Activated CD4-positive, alpha-beta T cell treated with anti-CD3 and anti-CD28 coated beads for 4 hours (primary cell): ENCODE measurements around the gene PCNX2.
"Not testable (repeated sequence)": the region's sequence is repeated elsewhere in the genome, so short reads cannot be mapped to it uniquely, and the experiment has no call there.

Source experiments
- DNase-seq, 2 donors: peaks; one replicate each; pipeline ENCODE4 v3.0.0-alpha.2; 2020

Gene PCNX2

GRCh38 chr1:233215135-233215760 lies 80.3 kb downstream of the PCNX2 start:
- DNase-seq, result no peak

GRCh38 chr1:233211595-233211994 lies 83.9 kb downstream of the PCNX2 start:
- DNase-seq, result no peak

- DNase-seq, result no peak
These were observed 84.4 kb downstream of the PCNX2 start for GRCh38 chr1:233211106-233211505.

- DNase-seq, result no peak
These were observed 86.0 kb downstream of the PCNX2 start for GRCh38 chr1:233209481-233209880.

- DNase-seq, result no peak
These were observed 86.8 kb downstream of the PCNX2 start for GRCh38 chr1:233208687-233209086.

- DNase-seq, result no peak
These were observed 97.6 kb downstream of the PCNX2 start for GRCh38 chr1:233197940-233198339.

- DNase-seq, result no peak
These were observed 101.8 kb downstream of the PCNX2 start for GRCh38 chr1:233193741-233194140.

- no peak for DNase-seq
These were observed 104.5 kb downstream of the PCNX2 start for GRCh38 chr1:233190987-233191386.

GRCh38 chr1:233189526-233189925 lies 106.0 kb downstream of the PCNX2 start:
- no peak for DNase-seq

- no peak for DNase-seq
These were observed 107.5 kb downstream of the PCNX2 start for GRCh38 chr1:233188061-233188460.

- no peak for DNase-seq
These were observed 112.1 kb downstream of the PCNX2 start for GRCh38 chr1:233183226-233184020.

GRCh38 chr1:233182587-233182986 lies 112.9 kb downstream of the PCNX2 start:
- no peak for DNase-seq

GRCh38 chr1:233180641-233181364 lies 114.7 kb downstream of the PCNX2 start:
- no peak for DNase-seq

GRCh38 chr1:233179638-233180037 lies 115.9 kb downstream of the PCNX2 start:
- not testable (repeated sequence) for DNase-seq

GRCh38 chr1:233172201-233172600 lies 123.3 kb downstream of the PCNX2 start:
- DNase-seq, result no peak

GRCh38 chr1:233170741-233171140 lies 124.8 kb downstream of the PCNX2 start:
- DNase-seq, result no peak

GRCh38 chr1:233168384-233168783 lies 127.1 kb downstream of the PCNX2 start:
- no peak for DNase-seq

GRCh38 chr1:233166896-233167295 lies 128.6 kb downstream of the PCNX2 start:
- DNase-seq, result no peak

- no peak for DNase-seq
These were observed 131.8 kb downstream of the PCNX2 start for GRCh38 chr1:233163696-233164095.

- no peak for DNase-seq
These were observed 137.2 kb downstream of the PCNX2 start for GRCh38 chr1:233158322-233158721.

- DNase-seq, result no peak
These were observed 138.3 kb downstream of the PCNX2 start for GRCh38 chr1:233157245-233157644.

- no peak for DNase-seq
These were observed 143.7 kb downstream of the PCNX2 start for GRCh38 chr1:233151861-233152260.

GRCh38 chr1:233144434-233144833 lies 151.1 kb downstream of the PCNX2 start:
- DNase-seq, result no peak

GRCh38 chr1:233143241-233143640 lies 152.3 kb downstream of the PCNX2 start:
- no peak for DNase-seq
